Measurements from ENCODE around the gene FAM83D.

The FAM83D gene

DNA sequence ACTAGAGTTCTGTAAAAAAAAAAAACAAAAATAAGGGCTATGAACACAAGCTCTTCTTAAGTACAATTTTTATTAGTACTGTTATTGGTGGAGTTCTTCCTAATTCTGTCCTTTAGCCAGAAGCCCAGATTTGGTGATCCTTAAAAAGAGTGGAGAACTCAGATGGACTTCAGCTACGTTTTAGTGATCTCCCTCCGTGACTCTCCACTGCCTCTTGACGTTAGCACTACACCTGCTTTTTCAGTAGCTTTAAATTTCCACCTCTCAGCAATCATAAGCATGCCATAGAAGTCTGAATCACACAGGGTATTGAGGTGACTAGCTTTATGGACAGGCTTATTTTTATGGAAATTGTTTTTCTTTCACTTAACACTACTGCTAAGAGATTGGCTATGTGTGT lies 53.6 kb downstream of the FAM83D start:
- TF ChIP-seq CEBPB (IDR thresholded peaks at IDR 0.05) (no peak), FOXM1 (IDR thresholded peaks at IDR 0.05; ENCODE audit: borderline replicate concordance, low read depth) (no peak), EP300 (IDR thresholded peaks at IDR 0.05; ENCODE audit: borderline replicate concordance) (no peak), RAD21 (IDR thresholded peaks at IDR 0.05; ENCODE audit: low read depth) (no peak), NFIC (IDR thresholded peaks at IDR 0.05) (no peak), TAF1 (IDR thresholded peaks at IDR 0.05; ENCODE audit: low read depth) (no peak), ZBTB7A (IDR thresholded peaks at IDR 0.05; ENCODE audit: low read depth) (no peak), YY1 (IDR thresholded peaks at IDR 0.05; ENCODE audit: low read depth) (no peak), EGR1 (IDR thresholded peaks at IDR 0.05) (no peak), TEAD4 (IDR thresholded peaks at IDR 0.05) (no peak), CREB1 (IDR thresholded peaks at IDR 0.05; ENCODE audit: low read depth) (no peak), TCF12 (IDR thresholded peaks at IDR 0.05; ENCODE audit: low read depth) (no peak)
- TF ChIP-seq, protein P1, sequence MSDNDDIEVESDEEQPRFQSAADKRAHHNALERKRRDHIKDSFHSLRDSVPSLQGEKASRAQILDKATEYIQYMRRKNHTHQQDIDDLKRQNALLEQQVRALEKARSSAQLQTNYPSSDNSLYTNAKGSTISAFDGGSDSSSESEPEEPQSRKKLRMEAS (IDR thresholded peaks at IDR 0.05) = no peak
- TF ChIP-seq, protein P2, sequence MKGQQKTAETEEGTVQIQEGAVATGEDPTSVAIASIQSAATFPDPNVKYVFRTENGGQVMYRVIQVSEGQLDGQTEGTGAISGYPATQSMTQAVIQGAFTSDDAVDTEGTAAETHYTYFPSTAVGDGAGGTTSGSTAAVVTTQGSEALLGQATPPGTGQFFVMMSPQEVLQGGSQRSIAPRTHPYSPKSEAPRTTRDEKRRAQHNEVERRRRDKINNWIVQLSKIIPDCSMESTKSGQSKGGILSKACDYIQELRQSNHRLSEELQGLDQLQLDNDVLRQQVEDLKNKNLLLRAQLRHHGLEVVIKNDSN (IDR thresholded peaks at IDR 0.05) = no peak
- TF ChIP-seq, protein P3, sequence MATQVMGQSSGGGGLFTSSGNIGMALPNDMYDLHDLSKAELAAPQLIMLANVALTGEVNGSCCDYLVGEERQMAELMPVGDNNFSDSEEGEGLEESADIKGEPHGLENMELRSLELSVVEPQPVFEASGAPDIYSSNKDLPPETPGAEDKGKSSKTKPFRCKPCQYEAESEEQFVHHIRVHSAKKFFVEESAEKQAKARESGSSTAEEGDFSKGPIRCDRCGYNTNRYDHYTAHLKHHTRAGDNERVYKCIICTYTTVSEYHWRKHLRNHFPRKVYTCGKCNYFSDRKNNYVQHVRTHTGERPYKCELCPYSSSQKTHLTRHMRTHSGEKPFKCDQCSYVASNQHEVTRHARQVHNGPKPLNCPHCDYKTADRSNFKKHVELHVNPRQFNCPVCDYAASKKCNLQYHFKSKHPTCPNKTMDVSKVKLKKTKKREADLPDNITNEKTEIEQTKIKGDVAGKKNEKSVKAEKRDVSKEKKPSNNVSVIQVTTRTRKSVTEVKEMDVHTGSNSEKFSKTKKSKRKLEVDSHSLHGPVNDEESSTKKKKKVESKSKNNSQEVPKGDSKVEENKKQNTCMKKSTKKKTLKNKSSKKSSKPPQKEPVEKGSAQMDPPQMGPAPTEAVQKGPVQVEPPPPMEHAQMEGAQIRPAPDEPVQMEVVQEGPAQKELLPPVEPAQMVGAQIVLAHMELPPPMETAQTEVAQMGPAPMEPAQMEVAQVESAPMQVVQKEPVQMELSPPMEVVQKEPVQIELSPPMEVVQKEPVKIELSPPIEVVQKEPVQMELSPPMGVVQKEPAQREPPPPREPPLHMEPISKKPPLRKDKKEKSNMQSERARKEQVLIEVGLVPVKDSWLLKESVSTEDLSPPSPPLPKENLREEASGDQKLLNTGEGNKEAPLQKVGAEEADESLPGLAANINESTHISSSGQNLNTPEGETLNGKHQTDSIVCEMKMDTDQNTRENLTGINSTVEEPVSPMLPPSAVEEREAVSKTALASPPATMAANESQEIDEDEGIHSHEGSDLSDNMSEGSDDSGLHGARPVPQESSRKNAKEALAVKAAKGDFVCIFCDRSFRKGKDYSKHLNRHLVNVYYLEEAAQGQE (IDR thresholded peaks at IDR 0.05; ENCODE audit: low read depth) = no peak

DNA sequence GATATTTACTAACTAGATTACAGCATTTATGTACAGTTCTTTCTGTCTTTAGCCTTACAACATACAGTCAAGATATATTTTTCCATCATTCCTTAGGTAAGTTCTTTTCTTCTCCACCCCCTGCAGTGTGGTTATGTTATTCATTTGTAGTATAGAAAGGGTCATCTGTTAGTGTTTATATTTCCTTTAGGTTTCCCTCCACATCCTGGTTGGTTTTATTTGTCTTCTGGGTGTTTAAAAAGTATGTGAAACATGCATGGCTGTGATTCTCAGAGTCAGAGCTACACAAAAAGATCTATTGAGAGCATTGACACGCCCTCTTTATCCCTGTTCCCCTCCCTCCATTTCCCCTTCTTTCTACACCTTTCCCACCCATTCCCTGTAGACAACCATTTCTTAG lies 56.1 kb downstream of the FAM83D start:
- TF ChIP-seq EP300 (IDR thresholded peaks at IDR 0.05; ENCODE audit: borderline replicate concordance) (no peak), CEBPB (IDR thresholded peaks at IDR 0.05) (no peak), TCF12 (IDR thresholded peaks at IDR 0.05; ENCODE audit: low read depth) (no peak), NFIC (IDR thresholded peaks at IDR 0.05) (no peak), RAD21 (IDR thresholded peaks at IDR 0.05; ENCODE audit: low read depth) (no peak), EGR1 (IDR thresholded peaks at IDR 0.05) (no peak), CREB1 (IDR thresholded peaks at IDR 0.05; ENCODE audit: low read depth) (no peak), TAF1 (IDR thresholded peaks at IDR 0.05; ENCODE audit: low read depth) (no peak), YY1 (IDR thresholded peaks at IDR 0.05; ENCODE audit: low read depth) (no peak), TEAD4 (IDR thresholded peaks at IDR 0.05) (no peak), ZBTB7A (IDR thresholded peaks at IDR 0.05; ENCODE audit: low read depth) (no peak), FOXM1 (IDR thresholded peaks at IDR 0.05; ENCODE audit: borderline replicate concordance, low read depth) (no peak)
- TF ChIP-seq, protein P2 (IDR thresholded peaks at IDR 0.05) = no peak
- TF ChIP-seq, protein P3 (IDR thresholded peaks at IDR 0.05; ENCODE audit: low read depth) = no peak
- TF ChIP-seq, protein P1 (IDR thresholded peaks at IDR 0.05) = no peak

DNA sequence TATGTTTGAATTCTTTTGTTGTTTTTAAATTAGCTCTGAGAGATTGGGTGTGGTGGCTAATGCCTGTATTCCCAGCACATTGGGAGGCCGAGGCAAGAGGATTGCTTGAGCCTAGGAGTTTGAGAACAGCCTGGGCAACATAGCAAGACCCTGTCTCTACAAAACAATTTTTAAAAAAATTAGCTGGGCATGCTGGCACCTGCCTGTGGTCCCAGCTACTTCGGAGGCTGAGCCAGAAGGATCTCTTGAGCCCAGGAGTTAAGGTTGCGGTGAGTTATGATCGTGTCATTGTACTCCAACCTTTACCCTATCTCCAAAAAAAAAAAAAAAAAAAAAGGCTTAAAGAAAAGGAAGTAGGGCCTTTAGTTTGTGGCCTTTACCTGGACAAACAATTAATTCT lies 58.8 kb downstream of the FAM83D start:
- TF ChIP-seq RAD21 (IDR thresholded peaks at IDR 0.05; ENCODE audit: low read depth) = no peak
- no peak for TF ChIP-seq TAF1 (IDR thresholded peaks at IDR 0.05; ENCODE audit: low read depth)
- TF ChIP-seq, protein P2 (IDR thresholded peaks at IDR 0.05) = no peak
- no peak for TF ChIP-seq ZBTB7A (IDR thresholded peaks at IDR 0.05; ENCODE audit: low read depth)
- no peak for TF ChIP-seq EP300 (IDR thresholded peaks at IDR 0.05; ENCODE audit: borderline replicate concordance)
- TF ChIP-seq NFIC (IDR thresholded peaks at IDR 0.05) = no peak
- TF ChIP-seq TCF12 (IDR thresholded peaks at IDR 0.05; ENCODE audit: low read depth) = no peak
- TF ChIP-seq EGR1 (IDR thresholded peaks at IDR 0.05) = no peak
- TF ChIP-seq CEBPB (IDR thresholded peaks at IDR 0.05) = no peak
- TF ChIP-seq CREB1 (IDR thresholded peaks at IDR 0.05; ENCODE audit: low read depth) = no peak
- no peak for TF ChIP-seq FOXM1 (IDR thresholded peaks at IDR 0.05; ENCODE audit: borderline replicate concordance, low read depth)
- no peak for TF ChIP-seq YY1 (IDR thresholded peaks at IDR 0.05; ENCODE audit: low read depth)
- no peak for TF ChIP-seq TEAD4 (IDR thresholded peaks at IDR 0.05)
- TF ChIP-seq, protein P3 (IDR thresholded peaks at IDR 0.05; ENCODE audit: low read depth) = no peak
- TF ChIP-seq, protein P1 (IDR thresholded peaks at IDR 0.05) = no peak

Measured in Ishikawa (cell line).